GM12872 (cell line): ENCODE results near the gene ACTR2.

ENCODE experiments used
- CTCF ChIP-seq: IDR thresholded peaks from 3 replicates; pipeline ENCODE4 v1.5.1; 2011; ENCODE audit warnings: low read depth, mild to moderate bottlenecking, low read length, moderate library complexity; ENCODE audit not compliant: insufficient read depth

ACTR2 gene

GRCh38 chr2:65231892-65232477 lies 4.4 kb downstream of the ACTR2 start:
- no peak for TF ChIP-seq CTCF

- no peak for TF ChIP-seq CTCF
These were observed 5.0 kb downstream of the ACTR2 start for GRCh38 chr2:65232636-65233035.

- TF ChIP-seq CTCF, result no peak
These were observed 13.0 kb downstream of the ACTR2 start for GRCh38 chr2:65240657-65241056.

- no peak for TF ChIP-seq CTCF
These were observed 25.0 kb downstream of the ACTR2 start for GRCh38 chr2:65252640-65253039.

GRCh38 chr2:65255356-65255755 lies 27.7 kb downstream of the ACTR2 start:
- no peak for TF ChIP-seq CTCF

- 0 out of 3 replicates have a peak, but pooled peaks have one; percentile 5 for TF ChIP-seq CTCF
These were observed 28.4 kb downstream of the ACTR2 start for GRCh38 chr2:65256054-65256453.

- no peak for TF ChIP-seq CTCF
These were observed 34.0 kb downstream of the ACTR2 start for GRCh38 chr2:65261676-65262075.

GRCh38 chr2:65263262-65263661 lies 35.6 kb downstream of the ACTR2 start:
- TF ChIP-seq CTCF, result no peak
